ENCODE data around the gene MPZL3.
A peak's percentile ranks its signal among the peaks of the same experiment; 100 is the strongest.

- TF ChIP-seq POLR2A (IDR thresholded peaks at IDR 0.05) (peak in 1 of 4 donors; percentile 15), EP300 (IDR thresholded peaks at IDR 0.05) (no peak)
Measured at GRCh38 chr11:118247041-118247440, 5.1 kb downstream of the MPZL3 start.

All from upper lobe of left lung (tissue), 4 donors.